ENCODE data around the gene BID.

Gene BID

GRCh38 chr22:17738386-17739128, 35.7 kb downstream of the BID start:
- DNase-seq (ENCODE audit: low spot score), result no peak

GRCh38 chr22:17734187-17734586, 40.1 kb downstream of the BID start:
- no peak for DNase-seq (ENCODE audit: low spot score)

GRCh38 chr22:17733466-17733865, 40.8 kb downstream of the BID start:
- DNase-seq (ENCODE audit: low spot score), result no peak

- no peak for DNase-seq (ENCODE audit: low spot score)
These were observed 41.9 kb downstream of the BID start for GRCh38 chr22:17732251-17732854.

- DNase-seq (ENCODE audit: low spot score), result no peak
These were observed 44.7 kb downstream of the BID start for GRCh38 chr22:17729561-17729960.

GRCh38 chr22:17728786-17729185, 45.5 kb downstream of the BID start:
- DNase-seq (ENCODE audit: low spot score), result no peak

- no peak for DNase-seq (ENCODE audit: low spot score)
These were observed 47.1 kb downstream of the BID start for GRCh38 chr22:17726928-17727897.

GRCh38 chr22:17726006-17726927, 48.0 kb downstream of the BID start:
- DNase-seq (ENCODE audit: low spot score), result no peak

- DNase-seq (ENCODE audit: low spot score), result no peak
These were observed 48.8 kb downstream of the BID start for GRCh38 chr22:17725500-17725796.

- DNase-seq (ENCODE audit: low spot score), result no peak
These were observed 49.4 kb downstream of the BID start for GRCh38 chr22:17724678-17725499.

- DNase-seq (ENCODE audit: low spot score), result no peak
These were observed 50.0 kb downstream of the BID start for GRCh38 chr22:17724241-17724640.

GRCh38 chr22:17719911-17720310, 54.4 kb downstream of the BID start:
- DNase-seq (ENCODE audit: low spot score), result no peak

- DNase-seq (ENCODE audit: low spot score), result no peak
These were observed 56.6 kb downstream of the BID start for GRCh38 chr22:17717708-17718107.

- no peak for DNase-seq (ENCODE audit: low spot score)
These were observed 57.7 kb downstream of the BID start for GRCh38 chr22:17716529-17716928.

GRCh38 chr22:17712441-17712840, 61.8 kb downstream of the BID start:
- no peak for DNase-seq (ENCODE audit: low spot score)

GRCh38 chr22:17710023-17710422, 64.2 kb downstream of the BID start:
- DNase-seq (ENCODE audit: low spot score), result no peak

- no peak for DNase-seq (ENCODE audit: low spot score)
These were observed 66.7 kb downstream of the BID start for GRCh38 chr22:17707526-17707925.

- DNase-seq (ENCODE audit: low spot score), result no peak
These were observed 67.3 kb downstream of the BID start for GRCh38 chr22:17706947-17707346.

- DNase-seq (ENCODE audit: low spot score), result peak; percentile 49
These were observed 68.0 kb downstream of the BID start for GRCh38 chr22:17705951-17706900.

- no peak for DNase-seq (ENCODE audit: low spot score)
These were observed 68.7 kb downstream of the BID start for GRCh38 chr22:17705546-17705945.
